Upper lobe of left lung (tissue), 6 donors: ENCODE data around the gene JMJD1C. TPM values are rescaled to one million over a fixed set of nuclear protein-coding genes. Genes with fewer than 3 reads are reported as not detected.

Experiments used
- ATAC-seq, 2 donors: fragments of 200-7000 bp; cut with Tn5 transposase; one replicate each; pipeline ENCODE4 v1.9.1; 2022; ENCODE audit warnings: mild to moderate bottlenecking in 2 of 2, moderate library complexity in 2 of 2; ENCODE audit not compliant: low FRiP score in 2 of 2
- DNase-seq, 2 donors: peaks; one replicate each; pipeline ENCODE4 v3.0.0-alpha.2; 2019 to 2020
- H3K27ac ChIP-seq, 4 donors: fragments of 200-600 bp; sonication (generic); one replicate each; pipeline ENCODE4 v1.5.1; 2016 to 2019
- H3K27me3 ChIP-seq, 4 donors: fragments of 200-600 bp; sonication (generic); one replicate each; pipeline ENCODE4 v1.5.1; 2017 to 2019
- H3K36me3 ChIP-seq, 4 donors: fragments of 200-600 bp; sonication (generic); one replicate each; pipeline ENCODE4 v1.5.1; 2016 to 2019
- H3K4me1 ChIP-seq, 4 donors: fragments of 200-600 bp; sonication (generic); one replicate each; pipeline ENCODE4 v1.5.1; 2018 to 2019
- H3K4me3 ChIP-seq, 4 donors: fragments of 200-600 bp; sonication (generic); one replicate each; pipeline ENCODE4 v1.5.1; 2017 to 2019; ENCODE audit warnings: mild to moderate bottlenecking in 2 of 4, moderate library complexity in 1 of 4
- H3K9me3 ChIP-seq, 4 donors: fragments of 200-600 bp; sonication (generic); one replicate each; pipeline ENCODE4 v1.5.1; 2018 to 2019
- EP300 ChIP-seq, 4 donors: sonication (generic); formaldehyde crosslinking; IDR thresholded peaks; one replicate each; pipeline ENCODE4 v1.5.1; 2017; ENCODE audit warnings: antibody characterized with exemption in 4 of 4, control low read depth in 2 of 4
- POLR2A ChIP-seq, 4 donors: fragments of 450-650 bp; IDR thresholded peaks; one replicate each; pipeline ENCODE4 v1.5.1; 2016 to 2017; ENCODE audit warnings: antibody characterized with exemption in 4 of 4, mild to moderate bottlenecking in 2 of 4
- POLR2AphosphoS5 ChIP-seq, 2 donors: sonication (generic); formaldehyde crosslinking; IDR thresholded peaks; one replicate each; pipeline ENCODE4 v1.5.1; 2017; ENCODE audit warnings: antibody characterized with exemption in 2 of 2
- small RNA-seq, 4 donors: library from RNA; depleted of rRNA; stranded (forward); fragments of <200 nt; gene quantifications; one replicate each; pipeline ENCODE3, GENCODE V24; 2016
- total RNA-seq, 6 donors: library from RNA; depleted of rRNA in 4 of 6; stranded (reverse); fragments of >200 nt in 4 of 6; gene quantifications; one replicate each; pipeline versions ENCODE4 v1.1.0 to v1.2.1, GENCODE V29; 2016 to 2021
- TF ChIP-seq, protein P1 (sequence below), 6 experiments: fragments of 450-650 bp in 4 of 6; fragments of 200-600 bp in 2 of 6; sonication (generic) in 2 of 6; IDR thresholded peaks; one replicate each; pipeline ENCODE4 v1.5.1; 2016 to 2019; ENCODE audit warnings: antibody characterized with exemption in 6 of 6
- donor health status: DM: no; HTN: no; CAD: no; lungs with moderate emphysema.
- donor health status: DM: no; HTN: yes; CAD: no; lungs with severe emphysema.

Gene JMJD1C
- total RNA-seq, 6 donors from 2014 or later, result 80.2 to 130 (median 94.2) TPM

GRCh38 chr10:63119041-63119440 lies 346.7 kb downstream of the JMJD1C start:
- no peak for ATAC-seq
- Histone ChIP-seq H3K36me3 (no peaks in the 10 kb centered on the region), H3K27ac (no peak overlapping the region)

More at GRCh38 chr10:63119041-63119440, 346.7 kb downstream of the JMJD1C start:
- H3K27me3 ChIP-seq, result no peaks in the 10 kb centered on the region
- H3K9me3 ChIP-seq, result no peaks in the 10 kb centered on the region
- no peak overlapping the region for H3K4me3 ChIP-seq
- H3K4me1 ChIP-seq, result peaks cover 0 to 13% (median 9%) of the 10 kb centered on the region in 4 donors
- no peak for DNase-seq
- TF ChIP-seq POLR2A (IDR thresholded peaks at IDR 0.05), result no peak
- TF ChIP-seq, protein P1, sequence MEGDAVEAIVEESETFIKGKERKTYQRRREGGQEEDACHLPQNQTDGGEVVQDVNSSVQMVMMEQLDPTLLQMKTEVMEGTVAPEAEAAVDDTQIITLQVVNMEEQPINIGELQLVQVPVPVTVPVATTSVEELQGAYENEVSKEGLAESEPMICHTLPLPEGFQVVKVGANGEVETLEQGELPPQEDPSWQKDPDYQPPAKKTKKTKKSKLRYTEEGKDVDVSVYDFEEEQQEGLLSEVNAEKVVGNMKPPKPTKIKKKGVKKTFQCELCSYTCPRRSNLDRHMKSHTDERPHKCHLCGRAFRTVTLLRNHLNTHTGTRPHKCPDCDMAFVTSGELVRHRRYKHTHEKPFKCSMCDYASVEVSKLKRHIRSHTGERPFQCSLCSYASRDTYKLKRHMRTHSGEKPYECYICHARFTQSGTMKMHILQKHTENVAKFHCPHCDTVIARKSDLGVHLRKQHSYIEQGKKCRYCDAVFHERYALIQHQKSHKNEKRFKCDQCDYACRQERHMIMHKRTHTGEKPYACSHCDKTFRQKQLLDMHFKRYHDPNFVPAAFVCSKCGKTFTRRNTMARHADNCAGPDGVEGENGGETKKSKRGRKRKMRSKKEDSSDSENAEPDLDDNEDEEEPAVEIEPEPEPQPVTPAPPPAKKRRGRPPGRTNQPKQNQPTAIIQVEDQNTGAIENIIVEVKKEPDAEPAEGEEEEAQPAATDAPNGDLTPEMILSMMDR (IDR thresholded peaks at IDR 0.05), result no peak
- no peak for TF ChIP-seq POLR2AphosphoS5 (IDR thresholded peaks at IDR 0.05)
- TF ChIP-seq EP300 (IDR thresholded peaks at IDR 0.05), result no peak

Small RNAs within 50 kb of the gene (small RNA-seq; reads per million reads assigned to genes)
- gene AC022022.1 (0 reads per million in 4 donors), gene MIR1296 (1.7 to 3.6 (median 2.4) reads per million in 4 donors)

Other genes with a start within 250 kb of the JMJD1C start
- 10 to 100 TPM; 23.6 to 63.9 (median 41.8) TPM for gene REEP3, start 55.4 kb upstream of the JMJD1C start, total RNA-seq